Renal cortical epithelial cell (primary cell): Measurements from ENCODE around the gene PDZK1IP1. TPM values are rescaled to one million over a fixed set of nuclear protein-coding genes. Genes with fewer than 3 reads are reported as not detected.
"Not testable (repeated sequence)": the region's sequence is repeated elsewhere in the genome, so short reads cannot be mapped to it uniquely, and the experiment has no call there.

Experiments
- DNase-seq: peaks from one replicate; pipeline ENCODE4 v3.0.0-alpha.2; 2011; ENCODE audit warnings: low read depth
- total RNA-seq: library from RNA; depleted of rRNA; stranded (reverse); fragments of >200 nt; gene quantifications from 2 replicates; pipeline ENCODE4 v1.2.3, GENCODE V29; 2014

PDZK1IP1 gene
- total RNA-seq, 1 donor from 2014 or later, result 398 TPM

GRCh38 chr1:47181095-47181954, 8.5 kb downstream of the PDZK1IP1 start:
- DNase-seq, result no peak

GRCh38 chr1:47180603-47181094, 9.2 kb downstream of the PDZK1IP1 start:
- DNase-seq, result peak; percentile 63

GRCh38 chr1:47179988-47180563, 9.8 kb downstream of the PDZK1IP1 start:
- DNase-seq, result peak; percentile 32

- DNase-seq, result peak; percentile 88
Measured at GRCh38 chr1:47179017-47179987, 10.5 kb downstream of the PDZK1IP1 start.

- DNase-seq, result no peak
Measured at GRCh38 chr1:47178654-47179016, 11.2 kb downstream of the PDZK1IP1 start.

- DNase-seq, result no peak
Measured at GRCh38 chr1:47178020-47178419, 11.8 kb downstream of the PDZK1IP1 start.

GRCh38 chr1:47175227-47175934, 14.5 kb downstream of the PDZK1IP1 start:
- DNase-seq, result peak; percentile 57

GRCh38 chr1:47174656-47175020, 15.2 kb downstream of the PDZK1IP1 start:
- no peak for DNase-seq

- DNase-seq, result no peak
Measured at GRCh38 chr1:47172782-47173181, 17.1 kb downstream of the PDZK1IP1 start.

- DNase-seq, result no peak
Measured at GRCh38 chr1:47164552-47164951, 25.3 kb downstream of the PDZK1IP1 start.

- peak; percentile 63 for DNase-seq
Measured at GRCh38 chr1:47161298-47162040, 28.4 kb downstream of the PDZK1IP1 start.

- peak; percentile 38 for DNase-seq
Measured at GRCh38 chr1:47160716-47161115, 29.1 kb downstream of the PDZK1IP1 start.

GRCh38 chr1:47157957-47158356, 31.9 kb downstream of the PDZK1IP1 start:
- DNase-seq, result not testable (repeated sequence)

GRCh38 chr1:47156457-47156856, 33.4 kb downstream of the PDZK1IP1 start:
- DNase-seq, result not testable (repeated sequence)

GRCh38 chr1:47149162-47149561, 40.7 kb downstream of the PDZK1IP1 start:
- not testable (repeated sequence) for DNase-seq

- DNase-seq, result no peak
Measured at GRCh38 chr1:47147047-47147785, 42.6 kb downstream of the PDZK1IP1 start.

- DNase-seq, result not testable (repeated sequence)
Measured at GRCh38 chr1:47146495-47146894, 43.3 kb downstream of the PDZK1IP1 start.

- peak; percentile 6 for DNase-seq
Measured at GRCh38 chr1:47143654-47144053, 46.2 kb downstream of the PDZK1IP1 start.

- not testable (repeated sequence) for DNase-seq
Measured at GRCh38 chr1:47140358-47140757, 49.5 kb downstream of the PDZK1IP1 start.
